H1 (cell line): ENCODE results near the gene KRTAP4-12. TPM values are rescaled to one million over a fixed set of nuclear protein-coding genes. Genes with fewer than 3 reads are reported as not detected.

Source experiments
- CBX5 ChIP-seq: fragments of 300-800, 300-1000 bp; sonication (generic); IDR thresholded peaks from 2 replicates; pipeline ENCODE4 v1.7.1; 2016; ENCODE audit warnings: antibody characterized with exemption, low read length, low read depth
- GTF2F1 ChIP-seq: IDR thresholded peaks from 2 replicates; pipeline ENCODE4 v1.6.1; 2012; ENCODE audit warnings: low read depth, low read length, improper control_type of control experiment, borderline replicate concordance
- JUN ChIP-seq: IDR thresholded peaks from 2 replicates; pipeline ENCODE4 v1.6.1; 2011; ENCODE audit warnings: low read depth, mild to moderate bottlenecking, improper control_type of control experiment, low read length
- KDM1A ChIP-seq: fragments of 200-600, 300-600 bp; sonication (generic); IDR thresholded peaks from 2 replicates; pipeline ENCODE4 v1.7.1; 2016; ENCODE audit warnings: mild to moderate bottlenecking, low read length, borderline replicate concordance
- SIRT6 ChIP-seq: IDR thresholded peaks from one replicate; pipeline ENCODE4 v1.7.1; 2012; ENCODE audit warnings: low read length, inconsistent platforms
- polyA plus RNA-seq, 7 experiments: library from polyadenylated mRNA; depleted of rRNA in 3 of 7; stranded (reverse) in 5 of 7; unstranded in 2 of 7; fragments of >200 nt in 5 of 7; fragments of 200-250 nt in 2 of 7; gene quantifications; 1 replicate in 5 of 7; 2 replicates in 1 of 7; 4 replicates in 1 of 7; pipeline versions ENCODE4 v1.2.1 to v1.2.3, GENCODE V29; 2011 to 2013; ENCODE audit warnings: missing spikeins in 2 of 7, mixed read lengths in 2 of 7
- total RNA-seq: library from RNA; stranded (reverse); fragmentation: NEBNext Ultra II Directional; extraction: Animal tissue kit (Norgen Biotek cat#: 25700); gene quantifications from 2 replicates; pipeline ENCODE4 v1.2.1, GENCODE V29; 2021
- TF ChIP-seq, protein P1 (sequence below): fragments of 300-600 bp; sonication (generic); IDR thresholded peaks from 2 replicates; pipeline ENCODE4 v1.7.1; 2012; ENCODE audit warnings: low read length, moderate library complexity, mild to moderate bottlenecking, inconsistent platforms; ENCODE audit not compliant: insufficient replicate concordance

The KRTAP4-12 gene
- total and polyA plus RNA-seq, 2 of the 8 experiments (the other 6 are each of a cell fraction or from before 2014, with no cell fraction given): not detected

DNA sequence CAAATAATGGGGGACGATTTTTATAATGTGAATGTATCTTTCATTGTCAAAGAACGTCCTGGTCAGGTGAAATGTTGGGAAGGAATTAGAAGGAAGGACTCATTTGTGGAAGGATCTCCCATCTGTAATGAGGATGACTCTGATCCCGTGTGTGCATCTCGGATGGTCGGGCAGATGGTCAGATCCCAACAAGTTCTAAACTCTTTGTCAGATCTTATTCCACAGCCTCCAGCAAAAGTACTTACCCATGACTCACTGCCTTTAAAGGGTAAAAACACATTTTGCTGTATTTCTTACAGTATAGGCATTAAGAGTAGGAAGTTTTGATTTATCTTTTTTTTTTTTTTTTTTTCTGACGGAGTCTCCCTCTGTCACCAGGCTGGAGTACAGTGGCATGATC, 25.5 kb downstream of the KRTAP4-12 start (continued):
- TF ChIP-seq SIRT6 (no peak), CBX5 (no peak), GTF2F1 (no peak), KDM1A (no peak), JUN (no peak)
- TF ChIP-seq, protein P1, sequence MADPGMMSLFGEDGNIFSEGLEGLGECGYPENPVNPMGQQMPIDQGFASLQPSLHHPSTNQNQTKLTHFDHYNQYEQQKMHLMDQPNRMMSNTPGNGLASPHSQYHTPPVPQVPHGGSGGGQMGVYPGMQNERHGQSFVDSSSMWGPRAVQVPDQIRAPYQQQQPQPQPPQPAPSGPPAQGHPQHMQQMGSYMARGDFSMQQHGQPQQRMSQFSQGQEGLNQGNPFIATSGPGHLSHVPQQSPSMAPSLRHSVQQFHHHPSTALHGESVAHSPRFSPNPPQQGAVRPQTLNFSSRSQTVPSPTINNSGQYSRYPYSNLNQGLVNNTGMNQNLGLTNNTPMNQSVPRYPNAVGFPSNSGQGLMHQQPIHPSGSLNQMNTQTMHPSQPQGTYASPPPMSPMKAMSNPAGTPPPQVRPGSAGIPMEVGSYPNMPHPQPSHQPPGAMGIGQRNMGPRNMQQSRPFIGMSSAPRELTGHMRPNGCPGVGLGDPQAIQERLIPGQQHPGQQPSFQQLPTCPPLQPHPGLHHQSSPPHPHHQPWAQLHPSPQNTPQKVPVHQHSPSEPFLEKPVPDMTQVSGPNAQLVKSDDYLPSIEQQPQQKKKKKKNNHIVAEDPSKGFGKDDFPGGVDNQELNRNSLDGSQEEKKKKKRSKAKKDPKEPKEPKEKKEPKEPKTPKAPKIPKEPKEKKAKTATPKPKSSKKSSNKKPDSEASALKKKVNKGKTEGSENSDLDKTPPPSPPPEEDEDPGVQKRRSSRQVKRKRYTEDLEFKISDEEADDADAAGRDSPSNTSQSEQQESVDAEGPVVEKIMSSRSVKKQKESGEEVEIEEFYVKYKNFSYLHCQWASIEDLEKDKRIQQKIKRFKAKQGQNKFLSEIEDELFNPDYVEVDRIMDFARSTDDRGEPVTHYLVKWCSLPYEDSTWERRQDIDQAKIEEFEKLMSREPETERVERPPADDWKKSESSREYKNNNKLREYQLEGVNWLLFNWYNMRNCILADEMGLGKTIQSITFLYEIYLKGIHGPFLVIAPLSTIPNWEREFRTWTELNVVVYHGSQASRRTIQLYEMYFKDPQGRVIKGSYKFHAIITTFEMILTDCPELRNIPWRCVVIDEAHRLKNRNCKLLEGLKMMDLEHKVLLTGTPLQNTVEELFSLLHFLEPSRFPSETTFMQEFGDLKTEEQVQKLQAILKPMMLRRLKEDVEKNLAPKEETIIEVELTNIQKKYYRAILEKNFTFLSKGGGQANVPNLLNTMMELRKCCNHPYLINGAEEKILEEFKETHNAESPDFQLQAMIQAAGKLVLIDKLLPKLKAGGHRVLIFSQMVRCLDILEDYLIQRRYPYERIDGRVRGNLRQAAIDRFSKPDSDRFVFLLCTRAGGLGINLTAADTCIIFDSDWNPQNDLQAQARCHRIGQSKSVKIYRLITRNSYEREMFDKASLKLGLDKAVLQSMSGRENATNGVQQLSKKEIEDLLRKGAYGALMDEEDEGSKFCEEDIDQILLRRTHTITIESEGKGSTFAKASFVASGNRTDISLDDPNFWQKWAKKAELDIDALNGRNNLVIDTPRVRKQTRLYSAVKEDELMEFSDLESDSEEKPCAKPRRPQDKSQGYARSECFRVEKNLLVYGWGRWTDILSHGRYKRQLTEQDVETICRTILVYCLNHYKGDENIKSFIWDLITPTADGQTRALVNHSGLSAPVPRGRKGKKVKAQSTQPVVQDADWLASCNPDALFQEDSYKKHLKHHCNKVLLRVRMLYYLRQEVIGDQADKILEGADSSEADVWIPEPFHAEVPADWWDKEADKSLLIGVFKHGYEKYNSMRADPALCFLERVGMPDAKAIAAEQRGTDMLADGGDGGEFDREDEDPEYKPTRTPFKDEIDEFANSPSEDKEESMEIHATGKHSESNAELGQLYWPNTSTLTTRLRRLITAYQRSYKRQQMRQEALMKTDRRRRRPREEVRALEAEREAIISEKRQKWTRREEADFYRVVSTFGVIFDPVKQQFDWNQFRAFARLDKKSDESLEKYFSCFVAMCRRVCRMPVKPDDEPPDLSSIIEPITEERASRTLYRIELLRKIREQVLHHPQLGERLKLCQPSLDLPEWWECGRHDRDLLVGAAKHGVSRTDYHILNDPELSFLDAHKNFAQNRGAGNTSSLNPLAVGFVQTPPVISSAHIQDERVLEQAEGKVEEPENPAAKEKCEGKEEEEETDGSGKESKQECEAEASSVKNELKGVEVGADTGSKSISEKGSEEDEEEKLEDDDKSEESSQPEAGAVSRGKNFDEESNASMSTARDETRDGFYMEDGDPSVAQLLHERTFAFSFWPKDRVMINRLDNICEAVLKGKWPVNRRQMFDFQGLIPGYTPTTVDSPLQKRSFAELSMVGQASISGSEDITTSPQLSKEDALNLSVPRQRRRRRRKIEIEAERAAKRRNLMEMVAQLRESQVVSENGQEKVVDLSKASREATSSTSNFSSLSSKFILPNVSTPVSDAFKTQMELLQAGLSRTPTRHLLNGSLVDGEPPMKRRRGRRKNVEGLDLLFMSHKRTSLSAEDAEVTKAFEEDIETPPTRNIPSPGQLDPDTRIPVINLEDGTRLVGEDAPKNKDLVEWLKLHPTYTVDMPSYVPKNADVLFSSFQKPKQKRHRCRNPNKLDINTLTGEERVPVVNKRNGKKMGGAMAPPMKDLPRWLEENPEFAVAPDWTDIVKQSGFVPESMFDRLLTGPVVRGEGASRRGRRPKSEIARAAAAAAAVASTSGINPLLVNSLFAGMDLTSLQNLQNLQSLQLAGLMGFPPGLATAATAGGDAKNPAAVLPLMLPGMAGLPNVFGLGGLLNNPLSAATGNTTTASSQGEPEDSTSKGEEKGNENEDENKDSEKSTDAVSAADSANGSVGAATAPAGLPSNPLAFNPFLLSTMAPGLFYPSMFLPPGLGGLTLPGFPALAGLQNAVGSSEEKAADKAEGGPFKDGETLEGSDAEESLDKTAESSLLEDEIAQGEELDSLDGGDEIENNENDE: no peak
